Osteoblast (primary cell): Measurements from ENCODE around the gene CNDP1. TPM values are rescaled to one million over a fixed set of nuclear protein-coding genes. Genes with fewer than 3 reads are reported as not detected.

Experiments used
- DNase-seq: peaks from one replicate; pipeline ENCODE4 v3.0.0; 2011; ENCODE audit warnings: low spot score, mixed read lengths; ENCODE audit not compliant: insufficient read length; ENCODE audit errors: missing footprints
- H2AFZ ChIP-seq: 2 replicates; pipeline ENCODE4 v1.6.0; 2011; ENCODE audit warnings: mild to moderate bottlenecking, low read length
- H3K27ac ChIP-seq: 2 replicates; pipeline ENCODE4 v1.5.1; 2011; ENCODE audit warnings: mild to moderate bottlenecking, low read depth, low read length, moderate library complexity
- H3K27me3 ChIP-seq: 2 replicates; pipeline ENCODE4 v1.6.0; 2012; ENCODE audit warnings: mild to moderate bottlenecking, control low read depth, inconsistent platforms, low read length, moderate library complexity; ENCODE audit not compliant: insufficient read depth
- H3K36me3 ChIP-seq: 2 replicates; pipeline ENCODE4 v1.5.1; 2011; ENCODE audit warnings: mild to moderate bottlenecking, low read length, control low read depth, moderate library complexity; ENCODE audit not compliant: insufficient read depth
- H3K4me1 ChIP-seq: 2 replicates; pipeline ENCODE4 v1.5.1; 2011; ENCODE audit warnings: mild to moderate bottlenecking, low read length, control low read depth, moderate library complexity; ENCODE audit not compliant: insufficient read depth
- H3K4me2 ChIP-seq: 2 replicates; pipeline ENCODE4 v1.6.0; 2011; ENCODE audit warnings: mild to moderate bottlenecking, low read length; ENCODE audit not compliant: insufficient read depth
- H3K4me3 ChIP-seq: fragments of 200-600 bp; sonication (generic); 3 replicates; pipeline ENCODE4 v1.5.1; 2012; ENCODE audit warnings: mild to moderate bottlenecking, low read length, inconsistent platforms; ENCODE audit not compliant: insufficient read depth
- H3K79me2 ChIP-seq: 2 replicates; pipeline ENCODE4 v1.6.0; 2012; ENCODE audit warnings: mild to moderate bottlenecking, low read length, control low read depth, inconsistent platforms; ENCODE audit not compliant: insufficient read depth
- H3K9me3 ChIP-seq: 2 replicates; pipeline ENCODE4 v1.5.1; 2011; ENCODE audit warnings: low read depth, low read length, control low read depth
- H4K20me1 ChIP-seq: 2 replicates; pipeline ENCODE4 v1.6.0; 2012; ENCODE audit warnings: mild to moderate bottlenecking, low read length, control low read depth; ENCODE audit not compliant: insufficient read depth
- CTCF ChIP-seq: IDR thresholded peaks from 2 replicates; pipeline ENCODE4 v1.5.1; 2011; ENCODE audit warnings: mild to moderate bottlenecking, low read depth, low read length, moderate library complexity; ENCODE audit errors: extremely low read depth
- total RNA-seq: library from RNA; depleted of rRNA; stranded (reverse); fragments of >200 nt; gene quantifications from 2 replicates; pipeline ENCODE4 v1.2.3, GENCODE V29; 2012

Gene CNDP1
- total RNA-seq, 1 donor = not detected

- H2AFZ ChIP-seq = peak within 1 kb of the TSS; percentile 98
- peak within 1 kb of the TSS; percentile 94 for H3K4me3 ChIP-seq
- no peaks in the 10 kb centered on the region for H3K36me3 ChIP-seq
- peaks cover 3% of the 10 kb centered on the region for H4K20me1 ChIP-seq
- H3K27ac ChIP-seq = peak within 1 kb of the TSS; percentile 79
- H3K4me2 ChIP-seq = peak within 1 kb of the TSS; percentile 98
- peak; percentile 100 for DNase-seq
- H3K9me3 ChIP-seq = no peaks in the 10 kb centered on the region
- no peak for TF ChIP-seq CTCF
- H3K4me1 ChIP-seq = peaks cover 24% of the 10 kb centered on the region
- no peaks in the 10 kb centered on the region for H3K27me3 ChIP-seq
- peaks cover 32% of the 10 kb centered on the region for H3K79me2 ChIP-seq
Measured at GRCh38 chr18:74495581-74496507, 38.5 kb upstream of the CNDP1 start, which contains the start of gene CNDP2. CNDP2 (plus strand) TSS chr18:74496363; CDS start chr18:74499974, 3,611 bp downstream.

- DNase-seq = peak; percentile 87
- TF ChIP-seq CTCF = no peak
Measured at GRCh38 chr18:74496508-74497323, 37.6 kb upstream of the CNDP1 start.

GRCh38 chr18:74497324-74497676 lies 37.0 kb upstream of the CNDP1 start:
- peak overlapping the region; percentile 79 for H3K27ac ChIP-seq
- no peaks in the 10 kb centered on the region for H3K27me3 ChIP-seq
- H3K4me1 ChIP-seq = peaks cover 24% of the 10 kb centered on the region
- no peak for DNase-seq
- H3K4me2 ChIP-seq = peak overlapping the region; percentile 98
- no peaks in the 10 kb centered on the region for H3K9me3 ChIP-seq
- H2AFZ ChIP-seq = peak overlapping the region; percentile 86
- peaks cover 3% of the 10 kb centered on the region for H4K20me1 ChIP-seq
- TF ChIP-seq CTCF = no peak
- peaks cover 12% of the 10 kb centered on the region for H3K36me3 ChIP-seq
- peak overlapping the region; percentile 94 for H3K4me3 ChIP-seq
- H3K79me2 ChIP-seq = peaks cover 32% of the 10 kb centered on the region

More at GRCh38 chr18:74496508-74497323, 37.6 kb upstream of the CNDP1 start:
- Histone ChIP-seq H3K27me3 (no peaks in the 10 kb centered on the region), H3K79me2 (peaks cover 32% of the 10 kb centered on the region), H3K4me2 (peak overlapping the region; percentile 98), H4K20me1 (peaks cover 3% of the 10 kb centered on the region), H2AFZ (peak overlapping the region; percentile 86), H3K9me3 (no peaks in the 10 kb centered on the region), H3K36me3 (peaks cover 8% of the 10 kb centered on the region), H3K4me1 (peaks cover 24% of the 10 kb centered on the region), H3K4me3 (peak overlapping the region; percentile 94), H3K27ac (peak overlapping the region; percentile 79)
